NCI-H345 treated with DMSO at 0.1 percent for 48 hours (cell line): ENCODE measurements around the gene LIPE.
A peak's percentile ranks its signal among the peaks of the same experiment; 100 is the strongest.

ENCODE experiments used
- DNase-seq: peaks from one replicate; lab custom pipeline; 2025; ENCODE audit not compliant: unreplicated experiment; lab: John Stamatoyannopoulos, UW

LIPE gene

DNA sequence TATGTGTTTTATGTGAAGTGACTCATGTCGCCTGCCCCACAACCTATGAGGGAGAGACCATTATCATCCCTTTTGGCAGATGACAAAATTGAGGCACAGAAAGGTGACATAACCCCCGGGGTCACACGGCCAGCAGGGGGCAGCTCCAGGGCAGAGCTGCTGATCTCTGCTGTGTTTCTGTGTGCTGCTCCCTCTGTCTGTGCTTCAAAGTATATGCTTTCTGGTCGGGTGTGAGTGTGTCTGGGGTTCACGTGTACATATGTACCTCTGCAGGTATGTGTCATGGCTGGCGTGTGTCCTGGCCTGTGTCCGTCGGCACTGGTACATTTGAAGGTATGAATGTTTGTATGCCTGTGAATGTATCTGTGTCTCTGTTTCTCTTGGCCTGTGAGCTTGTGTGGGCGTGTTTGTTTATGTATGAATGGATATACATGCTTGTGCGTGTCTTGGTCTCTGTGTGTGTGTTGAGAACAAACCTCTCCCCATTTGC is 7.1 kb downstream of the LIPE start:
- DNase-seq, result no peak

GRCh38 chr19:42419309-42419708 is 7.9 kb downstream of the LIPE start:
- no peak for DNase-seq

GRCh38 chr19:42412661-42413076 is 14.5 kb downstream of the LIPE start:
- no peak for DNase-seq

DNA sequence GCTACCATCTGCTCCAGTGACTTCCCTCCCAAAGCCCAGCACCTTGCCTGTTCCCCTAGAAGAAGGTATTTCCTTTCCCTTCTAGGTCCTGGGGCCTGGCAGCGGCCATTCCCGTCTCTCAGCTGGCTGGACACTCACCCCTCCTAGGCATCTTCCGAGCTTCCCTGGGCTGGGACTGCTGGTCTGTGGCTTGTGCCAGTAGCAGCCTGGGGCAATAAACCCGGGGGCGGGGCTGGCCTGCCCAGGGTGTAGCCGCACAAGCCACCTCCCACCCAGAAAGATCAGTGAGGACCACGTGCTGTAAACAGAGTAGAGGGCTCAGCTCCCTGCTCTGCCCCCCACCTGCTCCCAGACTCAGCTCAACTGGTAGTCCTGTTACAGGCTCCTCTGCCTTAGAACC is 15.0 kb downstream of the LIPE start:
- no peak for DNase-seq

DNA sequence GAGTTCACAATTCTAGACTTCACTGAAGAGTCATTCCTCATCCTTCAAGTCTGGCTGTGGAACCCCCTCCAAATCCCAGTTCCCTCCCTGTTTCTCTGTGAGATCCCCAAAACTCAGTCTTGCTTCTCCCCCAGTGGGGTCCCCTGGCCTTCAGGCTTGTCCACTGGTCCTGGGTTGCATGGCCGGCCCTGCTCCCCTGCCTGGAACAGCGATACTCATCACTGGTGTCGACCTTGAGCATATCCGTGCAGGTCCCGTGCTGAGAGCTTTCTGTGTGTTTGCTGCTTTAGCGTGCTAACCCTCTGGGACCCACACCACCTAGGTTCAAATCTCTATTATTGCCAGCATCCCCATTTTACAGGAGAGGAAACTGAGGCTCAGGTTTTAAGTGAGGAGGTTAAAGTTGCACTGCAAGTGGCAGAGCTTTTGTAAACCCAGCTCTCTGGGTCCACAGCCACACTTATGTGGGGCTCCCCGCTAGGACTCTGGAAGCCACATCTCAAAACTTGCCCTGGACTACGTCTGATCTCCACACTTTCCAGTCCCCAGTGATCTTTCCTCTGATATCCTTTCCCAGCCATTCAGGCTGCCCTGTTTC is 15.5 kb downstream of the LIPE start:
- no peak for DNase-seq

DNA sequence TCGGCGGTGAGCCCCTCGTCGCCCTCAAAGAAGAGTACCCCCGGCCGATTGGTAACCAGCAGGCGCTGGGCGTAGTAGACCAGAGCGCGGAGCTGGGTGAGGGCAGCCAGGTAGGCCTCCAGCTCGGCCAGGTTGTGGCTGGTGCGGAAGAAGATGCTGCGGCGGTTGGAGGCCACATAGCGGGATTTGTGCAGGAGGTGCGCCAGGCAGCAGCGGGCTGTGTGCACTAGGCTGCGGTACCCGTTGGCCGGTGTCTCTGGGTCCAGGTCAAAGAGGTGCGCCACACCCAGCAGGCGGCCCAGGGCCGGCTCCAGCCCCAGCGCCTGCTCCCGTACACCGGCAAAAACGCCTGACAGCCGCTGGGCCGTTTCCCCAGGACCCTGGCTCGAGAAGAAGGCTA is 16.8 kb downstream of the LIPE start:
- no peak for DNase-seq

DNA sequence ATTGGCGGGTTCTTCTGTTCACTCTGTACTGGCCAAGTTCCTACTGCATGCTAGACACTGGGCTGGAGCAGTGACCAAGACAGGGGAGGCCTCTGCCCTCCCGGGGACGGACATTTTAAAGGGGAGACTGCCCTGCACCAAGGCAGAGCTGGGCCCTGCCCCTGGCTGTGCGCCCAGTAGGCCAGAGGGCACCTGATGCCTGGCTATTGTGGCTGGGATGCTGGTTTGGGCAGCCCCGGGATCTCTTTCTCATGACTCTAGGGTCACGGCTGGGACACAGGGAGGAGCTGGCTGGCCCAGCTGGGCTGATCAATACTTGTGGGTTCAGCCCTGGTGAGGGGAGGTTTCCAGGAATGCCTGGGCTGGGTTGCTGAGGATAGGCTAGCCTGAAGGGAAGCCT is 17.7 kb downstream of the LIPE start:
- no peak for DNase-seq

DNA sequence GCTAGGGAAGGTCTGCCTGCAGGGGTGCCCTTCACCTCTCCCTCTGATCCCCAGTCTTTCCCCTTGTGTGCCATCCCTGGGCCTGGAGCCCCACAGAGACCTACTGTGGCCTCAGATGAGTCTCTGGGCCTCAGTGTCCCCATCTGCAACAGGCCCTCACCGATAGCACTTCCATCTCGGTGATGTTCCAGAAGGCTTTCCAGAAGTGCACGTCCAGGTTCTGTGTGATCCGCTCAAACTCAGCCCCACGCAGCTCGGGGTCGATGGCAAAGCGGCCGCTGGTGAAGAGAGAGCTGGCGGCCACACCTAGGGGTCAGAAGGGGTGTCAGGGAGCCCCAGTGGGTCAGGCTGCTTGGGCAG is 19.4 kb downstream of the LIPE start:
- no peak for DNase-seq

GRCh38 chr19:42407085-42407815 is 19.9 kb downstream of the LIPE start:
- no peak for DNase-seq

DNA sequence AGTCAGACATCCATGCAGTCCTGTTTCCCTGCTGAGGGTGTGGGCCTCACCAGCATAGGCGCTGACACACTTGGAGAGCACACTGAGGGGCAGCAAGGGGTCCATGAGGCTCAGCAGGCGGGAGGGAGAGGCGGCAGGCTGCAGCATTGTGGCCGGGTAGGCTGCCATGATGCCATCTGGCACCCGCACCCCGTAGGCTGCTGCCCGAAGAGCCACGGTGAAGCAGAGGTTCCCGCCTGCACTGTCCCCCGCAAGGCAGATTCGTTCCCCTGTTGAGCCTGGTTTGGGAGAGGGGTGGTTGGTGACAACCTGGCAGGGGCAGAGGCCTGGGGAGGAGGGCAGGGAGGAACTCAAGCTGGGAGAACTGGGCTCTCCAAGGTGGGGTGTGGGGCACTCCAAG is 21.1 kb downstream of the LIPE start:
- DNase-seq, result no peak

GRCh38 chr19:42403586-42403985 is 23.6 kb downstream of the LIPE start:
- DNase-seq, result no peak

- no peak for DNase-seq
Measured at GRCh38 chr19:42402376-42403116, 24.6 kb downstream of the LIPE start.

DNA sequence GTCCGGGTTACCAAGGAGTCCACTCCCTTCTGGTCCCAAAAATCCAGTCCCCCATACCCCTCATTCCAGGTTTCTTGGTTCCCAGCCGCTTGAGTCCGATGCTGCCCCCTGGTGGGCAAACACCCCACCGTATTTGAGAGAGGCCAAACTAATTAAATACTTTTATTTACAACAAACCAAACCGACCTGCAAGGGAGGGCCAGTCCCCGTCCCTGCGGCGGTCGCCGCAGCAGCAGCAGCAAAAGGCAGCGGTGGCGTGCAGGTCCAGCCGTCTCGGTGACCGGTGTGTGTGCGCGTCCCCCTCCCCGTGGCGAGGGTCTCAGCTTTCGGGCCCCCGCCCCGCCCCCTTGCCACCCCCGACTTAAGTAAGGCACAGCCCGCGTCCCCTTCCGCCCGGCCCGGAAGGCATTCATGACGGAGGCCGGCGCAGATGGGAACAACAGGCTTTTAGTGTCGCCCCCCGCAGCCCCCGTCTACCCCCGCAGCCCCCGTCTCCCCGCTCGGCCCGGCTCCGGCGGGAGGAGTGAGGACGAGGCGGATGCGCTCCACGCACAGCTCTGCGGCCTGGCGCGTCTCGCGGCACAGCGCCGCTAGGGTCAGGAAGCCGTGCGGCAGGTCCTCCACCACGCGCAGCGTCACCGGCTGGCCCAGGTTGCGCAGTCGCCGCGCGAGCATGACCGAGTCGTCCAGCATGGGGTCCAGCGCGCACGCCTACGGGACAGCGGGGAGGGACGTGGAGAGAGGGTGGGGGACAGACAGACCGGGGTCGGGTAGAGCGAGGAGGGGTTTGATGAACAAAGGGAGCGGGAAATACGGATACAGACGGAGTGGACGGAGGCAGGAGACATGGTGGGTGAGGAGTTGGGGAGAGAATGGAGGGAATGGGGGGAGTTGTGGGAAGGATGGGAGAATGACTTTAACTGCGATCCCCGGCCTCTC is 25.6 kb downstream of the LIPE start:
- no peak for DNase-seq

DNA sequence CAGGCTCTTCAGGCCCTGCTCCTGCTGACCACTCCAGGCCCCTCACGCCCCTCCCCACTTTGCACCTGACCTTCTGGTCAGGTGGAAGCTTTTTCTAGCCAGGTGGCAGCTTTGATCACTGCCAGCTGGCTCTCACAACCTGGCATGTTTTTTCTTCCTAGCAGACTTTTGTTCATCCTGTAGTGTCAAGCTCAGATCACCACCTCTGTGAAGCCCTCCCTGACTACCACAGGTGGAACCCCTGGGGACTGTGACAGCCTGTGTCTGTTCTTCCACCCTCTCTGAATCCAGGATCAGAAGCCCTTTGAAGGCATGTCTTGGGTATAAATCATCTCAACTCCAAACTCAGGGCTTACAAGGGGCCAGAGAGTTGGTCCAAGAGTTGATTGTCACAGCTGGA is 26.8 kb downstream of the LIPE start:
- no peak for DNase-seq

- no peak for DNase-seq
Measured at GRCh38 chr19:42397263-42398166, 29.7 kb downstream of the LIPE start.

DNA sequence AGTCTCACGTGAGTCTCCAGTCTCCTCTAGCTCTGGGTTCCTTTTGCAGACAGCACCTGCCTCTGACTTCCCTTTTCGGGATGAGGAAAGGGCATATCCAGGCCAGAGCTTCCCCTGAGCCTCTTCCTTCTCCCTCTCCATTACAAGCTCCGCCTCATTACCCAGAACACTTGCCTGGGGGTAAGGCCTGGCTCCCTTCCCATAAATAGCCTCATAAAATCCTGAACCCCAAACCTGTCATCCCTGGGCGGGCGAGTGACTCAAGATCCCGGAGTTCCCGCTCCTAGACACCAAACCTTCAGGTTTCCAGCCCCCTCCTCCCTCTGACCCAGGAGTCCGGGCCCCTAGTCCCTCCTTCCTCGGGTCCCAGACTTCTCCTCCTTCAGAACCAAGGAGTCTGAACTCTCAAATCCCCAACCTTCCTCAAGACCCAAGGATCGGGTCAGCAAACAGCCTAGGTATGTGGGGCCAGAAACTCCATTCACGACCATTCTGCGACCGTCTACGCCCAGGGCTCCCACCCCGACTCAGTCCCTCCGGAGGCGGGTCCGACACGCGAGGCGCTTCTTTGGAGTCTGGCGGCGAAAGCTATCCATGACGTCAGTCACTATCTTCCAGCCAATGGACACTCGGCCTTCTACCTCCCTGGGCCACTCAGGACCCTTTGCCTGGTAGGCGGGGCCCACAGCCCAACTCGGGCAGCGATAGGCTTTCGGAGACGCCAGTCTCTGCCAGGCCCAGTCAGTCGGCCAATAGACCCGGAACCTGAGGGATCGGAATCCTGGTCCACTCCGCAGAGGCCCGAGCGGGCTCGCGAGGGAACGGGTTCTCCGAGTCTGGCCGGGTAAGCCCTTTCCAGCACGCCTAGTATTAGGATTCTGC is 30.6 kb downstream of the LIPE start:
- peak; percentile 87 for DNase-seq

DNA sequence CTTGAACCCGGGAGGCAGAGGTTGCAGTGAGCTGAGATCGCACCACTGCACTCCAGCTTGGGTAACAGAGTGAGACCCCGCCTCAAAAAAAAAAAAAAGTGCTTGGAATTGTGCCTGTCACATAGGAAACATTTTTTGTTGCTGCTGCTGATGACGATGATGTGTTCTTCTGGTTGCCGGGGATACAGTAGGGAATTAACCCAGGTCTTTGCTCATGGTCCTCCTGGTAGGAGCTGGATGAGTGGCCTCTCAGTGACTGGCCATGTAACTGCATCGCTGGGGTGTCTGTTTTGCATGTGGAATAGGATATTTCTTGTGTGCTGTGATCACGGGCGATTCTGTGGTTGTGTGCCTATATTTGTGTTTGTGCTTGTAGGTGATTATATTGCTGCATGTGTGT is 32.4 kb downstream of the LIPE start:
- DNase-seq, result no peak

DNA sequence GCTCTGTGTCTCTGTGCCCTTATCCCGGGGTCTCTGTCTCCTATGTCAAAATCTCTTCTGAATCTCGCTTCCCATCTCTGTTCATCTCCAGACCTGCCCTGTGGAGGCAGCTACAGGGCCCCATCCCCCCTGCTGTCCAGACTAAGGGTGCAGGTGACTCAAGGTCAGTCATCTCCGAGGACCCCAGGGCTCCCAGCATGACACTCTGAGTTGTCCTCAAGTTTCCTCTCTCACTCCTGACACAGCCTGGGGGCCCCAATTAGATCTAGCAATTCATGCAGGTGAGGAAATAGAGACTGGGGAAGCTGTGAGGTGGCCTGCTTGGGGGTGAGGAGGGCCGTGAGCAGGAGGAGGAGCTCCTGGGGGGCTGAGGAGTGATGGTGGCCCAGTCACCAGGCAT is 35.0 kb downstream of the LIPE start:
- no peak for DNase-seq

GRCh38 chr19:42389899-42390298 is 37.3 kb downstream of the LIPE start, which contains the start of gene CNFN:
Gene CNFN (minus strand): TSS chr19:42390297. CDS start chr19:42389037, 1,260 bp downstream.
- no peak for DNase-seq
